ENCODE data around the gene VSIG4. TPM values are rescaled to one million over a fixed set of nuclear protein-coding genes. Genes with fewer than 3 reads are reported as not detected.

VSIG4 gene
- total RNA-seq, 2 donors from 2014 or later: 14.5 to 31.5 TPM

DNA sequence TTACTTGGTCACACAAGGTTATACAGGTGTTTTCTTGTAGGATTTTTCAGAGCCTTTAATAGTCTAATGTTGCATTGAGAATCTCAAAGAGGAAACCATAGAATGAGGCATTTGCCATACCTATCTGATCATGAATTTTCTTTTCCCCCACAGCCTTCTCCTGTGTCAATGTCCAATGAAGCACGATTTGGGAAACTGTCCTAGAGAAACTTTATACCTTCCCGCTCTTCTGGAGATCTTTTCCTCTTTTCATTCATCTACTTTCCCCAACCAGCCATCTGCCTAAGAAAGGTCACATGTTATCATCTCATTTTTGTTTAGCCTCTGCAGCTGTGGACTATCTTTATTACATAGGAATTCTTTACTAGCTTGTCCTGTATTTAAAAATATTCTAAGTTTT lies 19.9 kb downstream of the VSIG4 start:
- intact Hi-C loops (cut with DNase I): no loop called here
- Histone ChIP-seq H3K27me3 (replicated peaks; ENCODE audit: insufficient read depth) (no peaks in the 10 kb centered on the region), H3K4me1 (replicated peaks) (no peaks in the 10 kb centered on the region), H3K36me3 (no peaks in the 10 kb centered on the region), H3K27ac (no peak overlapping the region), H3K9me3 (no peaks in the 10 kb centered on the region), H3K4me3 (no peak overlapping the region)
- 67% methylated on average over 2 of the region's 2 CpGs for WGBS
- TF ChIP-seq, protein P1, sequence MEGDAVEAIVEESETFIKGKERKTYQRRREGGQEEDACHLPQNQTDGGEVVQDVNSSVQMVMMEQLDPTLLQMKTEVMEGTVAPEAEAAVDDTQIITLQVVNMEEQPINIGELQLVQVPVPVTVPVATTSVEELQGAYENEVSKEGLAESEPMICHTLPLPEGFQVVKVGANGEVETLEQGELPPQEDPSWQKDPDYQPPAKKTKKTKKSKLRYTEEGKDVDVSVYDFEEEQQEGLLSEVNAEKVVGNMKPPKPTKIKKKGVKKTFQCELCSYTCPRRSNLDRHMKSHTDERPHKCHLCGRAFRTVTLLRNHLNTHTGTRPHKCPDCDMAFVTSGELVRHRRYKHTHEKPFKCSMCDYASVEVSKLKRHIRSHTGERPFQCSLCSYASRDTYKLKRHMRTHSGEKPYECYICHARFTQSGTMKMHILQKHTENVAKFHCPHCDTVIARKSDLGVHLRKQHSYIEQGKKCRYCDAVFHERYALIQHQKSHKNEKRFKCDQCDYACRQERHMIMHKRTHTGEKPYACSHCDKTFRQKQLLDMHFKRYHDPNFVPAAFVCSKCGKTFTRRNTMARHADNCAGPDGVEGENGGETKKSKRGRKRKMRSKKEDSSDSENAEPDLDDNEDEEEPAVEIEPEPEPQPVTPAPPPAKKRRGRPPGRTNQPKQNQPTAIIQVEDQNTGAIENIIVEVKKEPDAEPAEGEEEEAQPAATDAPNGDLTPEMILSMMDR (IDR thresholded peaks at IDR 0.05): no peak
- TF ChIP-seq POLR2AphosphoS5 (IDR thresholded peaks at IDR 0.05) (no peak), POLR2A (IDR thresholded peaks at IDR 0.05) (no peak)
- no peak for DNase-seq (ENCODE audit: low spot score)

GRCh38 chrX:66019310-66019652 lies 20.6 kb downstream of the VSIG4 start:
- Histone ChIP-seq H3K9me3 (no peaks in the 10 kb centered on the region), H3K27me3 (replicated peaks; ENCODE audit: insufficient read depth) (no peaks in the 10 kb centered on the region), H3K36me3 (no peaks in the 10 kb centered on the region), H3K4me3 (no peak overlapping the region), H3K27ac (no peak overlapping the region), H3K4me1 (replicated peaks) (no peaks in the 10 kb centered on the region)
- 85% methylated on average over 1 of the region's 1 CpG for WGBS
- TF ChIP-seq, protein P1 (IDR thresholded peaks at IDR 0.05): no peak
- TF ChIP-seq POLR2AphosphoS5 (IDR thresholded peaks at IDR 0.05) (no peak), POLR2A (IDR thresholded peaks at IDR 0.05) (no peak)
- DNase-seq (ENCODE audit: low spot score): no peak
- intact Hi-C loops (cut with DNase I): no loop called here

DNA sequence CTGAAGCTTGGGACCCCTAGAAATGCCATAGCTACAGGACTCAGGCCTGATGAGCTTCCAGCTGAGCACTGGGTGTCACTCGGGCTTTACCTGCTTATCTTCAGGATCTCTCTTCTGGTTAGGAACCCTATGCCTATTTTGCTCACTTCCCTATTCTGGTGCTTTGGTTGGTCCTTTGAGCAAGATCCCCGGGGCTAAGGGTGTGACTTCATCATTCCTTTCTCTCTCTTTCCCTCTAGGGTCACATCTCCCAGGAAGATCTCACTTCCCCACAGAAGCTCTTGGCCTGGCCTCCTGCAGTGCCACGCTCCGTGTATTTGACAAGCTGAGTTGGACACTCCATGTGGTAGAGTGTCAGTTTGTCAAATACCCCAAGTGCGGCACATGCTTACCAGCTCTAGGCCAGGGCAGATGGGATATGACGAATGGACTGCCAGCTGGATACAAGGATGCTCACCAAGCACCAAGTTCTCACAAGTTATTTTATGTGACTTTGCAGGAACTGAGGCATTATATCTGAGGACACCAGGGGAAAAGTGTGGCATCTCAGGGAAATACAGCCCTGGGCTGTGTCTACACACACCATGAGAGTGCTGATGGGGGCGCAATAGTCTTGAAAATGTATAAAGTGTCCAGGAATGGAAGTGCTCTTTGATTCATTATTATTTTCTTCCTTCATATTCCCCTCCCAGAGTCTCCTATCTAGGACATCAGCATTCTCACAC lies 21.1 kb downstream of the VSIG4 start:
- Histone ChIP-seq H3K4me1 (replicated peaks) (no peaks in the 10 kb centered on the region), H3K27ac (no peak overlapping the region), H3K27me3 (replicated peaks; ENCODE audit: insufficient read depth) (no peaks in the 10 kb centered on the region), H3K4me3 (no peak overlapping the region), H3K9me3 (no peaks in the 10 kb centered on the region), H3K36me3 (no peaks in the 10 kb centered on the region)
- no peak for TF ChIP-seq POLR2A (IDR thresholded peaks at IDR 0.05)
- TF ChIP-seq POLR2AphosphoS5 (IDR thresholded peaks at IDR 0.05): no peak
- TF ChIP-seq, protein P1 (IDR thresholded peaks at IDR 0.05): no peak
- WGBS: 90% methylated on average over 6 of the region's 7 CpGs
- no peak for DNase-seq (ENCODE audit: low spot score)
- intact Hi-C loops (cut with DNase I): no loop called here

DNA sequence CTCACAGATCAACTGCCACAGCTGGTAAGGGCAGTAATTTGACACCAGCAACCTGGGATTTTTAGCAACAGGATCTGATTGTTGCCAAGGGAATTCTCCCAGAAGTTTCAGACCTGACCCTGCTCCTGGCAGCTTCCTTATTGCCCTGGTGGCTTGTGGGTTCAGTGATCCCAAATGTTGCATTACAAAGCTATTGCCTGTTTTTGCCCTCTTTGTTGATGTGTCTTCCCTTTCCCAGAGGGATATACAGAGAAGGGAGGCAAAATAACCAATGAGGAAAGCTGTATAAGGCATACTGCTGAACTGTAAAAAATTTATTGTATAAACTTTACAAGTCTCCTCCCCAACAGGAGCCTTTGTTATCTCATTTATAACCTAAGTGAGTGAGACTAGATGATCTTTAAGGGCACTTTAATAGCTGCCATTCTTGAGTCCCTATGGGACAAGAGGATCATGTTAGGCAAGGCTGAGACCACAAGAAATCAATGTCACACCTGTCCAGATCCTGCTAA lies 22.2 kb downstream of the VSIG4 start:
- TF ChIP-seq, protein P1 (IDR thresholded peaks at IDR 0.05): no peak
- no peak for TF ChIP-seq POLR2AphosphoS5 (IDR thresholded peaks at IDR 0.05)
- no peak for TF ChIP-seq POLR2A (IDR thresholded peaks at IDR 0.05)
- Histone ChIP-seq H3K27ac (no peak overlapping the region), H3K4me3 (no peak overlapping the region), H3K4me1 (replicated peaks) (no peaks in the 10 kb centered on the region), H3K9me3 (no peaks in the 10 kb centered on the region), H3K36me3 (no peaks in the 10 kb centered on the region), H3K27me3 (replicated peaks; ENCODE audit: insufficient read depth) (no peaks in the 10 kb centered on the region)
- intact Hi-C loops (cut with DNase I): no loop called here
- peak; percentile 8 for DNase-seq (ENCODE audit: low spot score)
